Mesodermal cell (in vitro differentiated cells): ENCODE measurements around the gene TRAF7. TPM values are rescaled to one million over a fixed set of nuclear protein-coding genes. Genes with fewer than 3 reads are reported as not detected.
"Not testable (repeated sequence)": the region's sequence is repeated elsewhere in the genome, so short reads cannot be mapped to it uniquely, and the experiment has no call there.

Experiments
- H3K27ac ChIP-seq: 2 replicates; pipeline ENCODE4 v1.7.0; 2013; ENCODE audit warnings: mild to moderate bottlenecking, low read depth, low read length, moderate library complexity; ENCODE audit not compliant: severe bottlenecking
- H3K36me3 ChIP-seq: 2 replicates; pipeline ENCODE4 v1.7.1; 2013; ENCODE audit warnings: mild to moderate bottlenecking, low read length, moderate library complexity; ENCODE audit not compliant: control insufficient read depth, insufficient read depth
- H3K4me1 ChIP-seq: one replicate; pipeline ENCODE4 v1.7.1; 2013; ENCODE audit warnings: mild to moderate bottlenecking, low read length; ENCODE audit not compliant: insufficient read depth, control insufficient read depth, poor library complexity, severe bottlenecking
- H3K4me3 ChIP-seq: 2 replicates; pipeline ENCODE4 v1.7.0; 2013; ENCODE audit warnings: low read length, control low read depth, mild to moderate bottlenecking; ENCODE audit not compliant: insufficient read depth, poor library complexity, severe bottlenecking; ENCODE audit errors: extremely low read depth
- H3K9me3 ChIP-seq: 2 replicates; pipeline ENCODE4 v1.7.1; 2013; ENCODE audit warnings: mild to moderate bottlenecking, low read length, moderate library complexity; ENCODE audit not compliant: control insufficient read depth
- WGBS, 2 experiments: methylation state at CpG; one replicate each; pipeline ENCODE4 v1.1.5; 2013; ENCODE audit warnings: missing lambda C conversion rate in 2 of 2; ENCODE audit not compliant: insufficient coverage in 2 of 2; 5-methylcytosine and 5-hydroxymethylcytosine counted together
- polyA plus RNA-seq, 2 experiments: library from polyadenylated mRNA; stranded (reverse); fragments of 50-300 nt; gene quantifications; one replicate each; pipeline ENCODE4 v1.2.3, GENCODE V29; 2013

TRAF7 gene
- 71.0 TPM for polyA plus RNA-seq (2013, experiment 1 of 2)
- 61.6 TPM for polyA plus RNA-seq (2013, experiment 2 of 2)

GRCh38 chr16:2155091-2155950 lies at the start of gene TRAF7:
Gene TRAF7 (plus strand): TSS chr16:2155782. CDS start chr16:2163921, 8,139 bp downstream.
- Histone ChIP-seq H3K27ac (peak within 1 kb of the TSS; percentile 55), H3K9me3 (no peaks in the 10 kb centered on the region), H3K36me3 (peaks cover 41% of the 10 kb centered on the region), H3K4me3 (peak within 1 kb of the TSS; percentile 90), H3K4me1 (peaks cover 56% of the 10 kb centered on the region)
- 0% methylated on average over 72 to 73 of the region's 94 CpGs for WGBS, 2 experiments

GRCh38 chr16:2106211-2106610 lies 49.4 kb upstream of the TRAF7 start:
- H3K9me3 ChIP-seq: not testable (repeated sequence)

GRCh38 chr16:2107121-2107790 lies 48.3 kb upstream of the TRAF7 start:
- peaks cover 15% of the 10 kb centered on the region for H3K36me3 ChIP-seq
- H3K4me3 ChIP-seq, H3K9me3 ChIP-seq, H3K27ac ChIP-seq, H3K4me1 ChIP-seq: not testable (repeated sequence)
- 94 to 98% methylated on average over 10 to 11 of the region's 17 CpGs for WGBS, 2 experiments

More at GRCh38 chr16:2106211-2106610, 49.4 kb upstream of the TRAF7 start:
- 96 to 98% methylated on average over 12 to 35 of the region's 38 CpGs for WGBS, 2 experiments
- H3K27ac ChIP-seq, H3K4me3 ChIP-seq, H3K4me1 ChIP-seq: not testable (repeated sequence)
- H3K36me3 ChIP-seq: peaks cover 15% of the 10 kb centered on the region

- H3K36me3 ChIP-seq: peaks cover 10% of the 10 kb centered on the region
- H3K4me1 ChIP-seq, H3K27ac ChIP-seq, H3K9me3 ChIP-seq, H3K4me3 ChIP-seq: not testable (repeated sequence)
- 97 to 99% methylated on average over 13 to 14 of the region's 23 CpGs for WGBS, 2 experiments
Measured at GRCh38 chr16:2107791-2108125, 47.8 kb upstream of the TRAF7 start.

- 98% methylated on average over 57 to 73 of the region's 73 CpGs for WGBS, 2 experiments
- H3K27ac ChIP-seq, H3K4me1 ChIP-seq, H3K36me3 ChIP-seq, H3K4me3 ChIP-seq, H3K9me3 ChIP-seq: not testable (repeated sequence)
Measured at GRCh38 chr16:2108446-2109270, 46.9 kb upstream of the TRAF7 start.

- not testable (repeated sequence) for H3K27ac ChIP-seq, H3K9me3 ChIP-seq, H3K36me3 ChIP-seq, H3K4me1 ChIP-seq, H3K4me3 ChIP-seq
- WGBS, 2 experiments: 96 to 98% methylated on average over 23 to 25 of the region's 25 CpGs
Measured at GRCh38 chr16:2109271-2109580, 46.4 kb upstream of the TRAF7 start.

GRCh38 chr16:2109872-2110271 lies 45.7 kb upstream of the TRAF7 start:
- H3K36me3 ChIP-seq, H3K4me3 ChIP-seq, H3K9me3 ChIP-seq, H3K4me1 ChIP-seq, H3K27ac ChIP-seq: not testable (repeated sequence)
- WGBS, 2 experiments: 93 to 97% methylated on average over 9 to 14 of the region's 23 CpGs

- not testable (repeated sequence) for H3K4me3 ChIP-seq, H3K9me3 ChIP-seq, H3K4me1 ChIP-seq, H3K36me3 ChIP-seq, H3K27ac ChIP-seq
- WGBS, 2 experiments: 96 to 98% methylated on average over 29 to 34 of the region's 43 CpGs
Measured at GRCh38 chr16:2110332-2111008, 45.1 kb upstream of the TRAF7 start.

GRCh38 chr16:2111009-2111353 lies 44.6 kb upstream of the TRAF7 start:
- H3K9me3 ChIP-seq, H3K4me1 ChIP-seq, H3K36me3 ChIP-seq, H3K4me3 ChIP-seq, H3K27ac ChIP-seq: not testable (repeated sequence)
- 97 to 99% methylated on average over 20 to 36 of the region's 36 CpGs for WGBS, 2 experiments

- not testable (repeated sequence) for H3K27ac ChIP-seq, H3K36me3 ChIP-seq, H3K4me1 ChIP-seq, H3K9me3 ChIP-seq, H3K4me3 ChIP-seq
- WGBS, 2 experiments: 96 to 99% methylated on average over 31 to 49 of the region's 65 CpGs
Measured at GRCh38 chr16:2111412-2112335, 43.9 kb upstream of the TRAF7 start.
